ENCODE results near the gene ZNF148. TPM values are rescaled to one million over a fixed set of nuclear protein-coding genes. Genes with fewer than 3 reads are reported as not detected.

ZNF148 gene
- total RNA-seq, 1 donor from 2014 or later, result 57.6 TPM

DNA sequence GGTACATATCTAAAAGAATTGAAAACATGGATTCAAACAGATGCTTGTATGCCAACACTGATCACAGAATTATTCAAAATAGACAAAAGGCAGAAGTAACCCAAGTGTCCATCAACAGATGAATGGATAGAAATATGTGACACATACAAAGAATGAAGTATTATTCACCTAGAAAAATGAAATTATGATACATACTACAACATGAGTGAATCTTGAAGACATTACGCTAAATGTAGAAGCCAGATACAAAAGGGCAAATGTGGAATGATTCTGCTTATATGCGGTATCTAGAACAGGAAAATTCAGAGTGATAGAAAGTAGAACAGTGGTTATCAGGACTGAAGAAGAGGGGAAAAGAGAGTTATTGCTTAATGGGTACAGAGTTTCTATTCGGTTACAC, 136.4 kb downstream of the ZNF148 start:
- CTCF ChIA-PET, result interaction anchor here (0.6 kb wide), 1 partner anchor 14 kb away, joined by 3 read pairs; no protein-coding TSS in a partner anchor
- intact Hi-C loops (cut with micrococcal nuclease), result no loop called here
- ATAC-seq (ENCODE audit: low read depth), result no peak
- Mint-ChIP-seq H3K4me3 (no peak overlapping the region), H3K27me3 (no peaks in the 10 kb centered on the region), H3K27ac (no peak overlapping the region), H3K9me3 (no peaks in the 10 kb centered on the region), H3K4me1 (no peaks in the 10 kb centered on the region), H3K36me3 (ENCODE audit: low read depth) (peaks cover 50% of the 10 kb centered on the region)
- TF ChIP-seq, protein P1, sequence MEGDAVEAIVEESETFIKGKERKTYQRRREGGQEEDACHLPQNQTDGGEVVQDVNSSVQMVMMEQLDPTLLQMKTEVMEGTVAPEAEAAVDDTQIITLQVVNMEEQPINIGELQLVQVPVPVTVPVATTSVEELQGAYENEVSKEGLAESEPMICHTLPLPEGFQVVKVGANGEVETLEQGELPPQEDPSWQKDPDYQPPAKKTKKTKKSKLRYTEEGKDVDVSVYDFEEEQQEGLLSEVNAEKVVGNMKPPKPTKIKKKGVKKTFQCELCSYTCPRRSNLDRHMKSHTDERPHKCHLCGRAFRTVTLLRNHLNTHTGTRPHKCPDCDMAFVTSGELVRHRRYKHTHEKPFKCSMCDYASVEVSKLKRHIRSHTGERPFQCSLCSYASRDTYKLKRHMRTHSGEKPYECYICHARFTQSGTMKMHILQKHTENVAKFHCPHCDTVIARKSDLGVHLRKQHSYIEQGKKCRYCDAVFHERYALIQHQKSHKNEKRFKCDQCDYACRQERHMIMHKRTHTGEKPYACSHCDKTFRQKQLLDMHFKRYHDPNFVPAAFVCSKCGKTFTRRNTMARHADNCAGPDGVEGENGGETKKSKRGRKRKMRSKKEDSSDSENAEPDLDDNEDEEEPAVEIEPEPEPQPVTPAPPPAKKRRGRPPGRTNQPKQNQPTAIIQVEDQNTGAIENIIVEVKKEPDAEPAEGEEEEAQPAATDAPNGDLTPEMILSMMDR (IDR thresholded peaks at IDR 0.05), result no peak
- no peak for DNase-seq
- POLR2A ChIA-PET, result no interaction called here

DNA sequence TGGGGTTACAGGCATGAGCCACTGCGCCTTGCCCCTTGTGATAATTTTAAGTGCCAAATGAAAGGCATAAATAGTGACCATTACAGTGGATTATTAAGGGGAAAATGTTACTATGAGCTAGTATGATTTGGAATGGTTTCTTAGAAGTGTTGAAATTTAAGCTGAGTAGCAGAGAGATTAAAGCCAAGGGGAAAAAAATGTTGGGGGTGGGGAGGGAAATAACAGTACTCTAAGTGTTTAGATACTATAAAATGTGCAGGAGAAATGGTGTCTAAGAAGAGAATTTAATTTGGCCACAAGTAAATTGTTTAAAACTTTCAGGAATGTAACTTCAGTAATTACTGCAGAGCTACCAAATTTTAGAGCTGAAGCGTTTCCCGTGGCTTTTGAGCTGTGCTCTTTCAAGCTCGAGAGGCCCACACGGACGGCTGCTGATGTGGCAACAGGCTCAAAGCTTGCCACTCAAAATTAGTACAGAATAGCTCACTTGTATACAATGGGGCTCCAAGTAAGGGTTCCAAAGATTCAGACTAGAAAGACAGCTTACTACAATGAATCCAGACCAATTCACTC, 138.7 kb downstream of the ZNF148 start:
- ATAC-seq (ENCODE audit: low read depth) (no peak), DNase-seq (no peak)
- Mint-ChIP-seq H3K27me3 (no peaks in the 10 kb centered on the region), H3K9me3 (no peaks in the 10 kb centered on the region), H3K36me3 (ENCODE audit: low read depth) (peaks cover 59% of the 10 kb centered on the region), H3K27ac (no peak overlapping the region), H3K4me1 (no peaks in the 10 kb centered on the region), H3K4me3 (no peak overlapping the region)
- intact Hi-C loops (cut with micrococcal nuclease), result no loop called here
- ChIA-PET POLR2A (no interaction called here), CTCF (no interaction called here)
- TF ChIP-seq, protein P1 (IDR thresholded peaks at IDR 0.05), result no peak

DNA sequence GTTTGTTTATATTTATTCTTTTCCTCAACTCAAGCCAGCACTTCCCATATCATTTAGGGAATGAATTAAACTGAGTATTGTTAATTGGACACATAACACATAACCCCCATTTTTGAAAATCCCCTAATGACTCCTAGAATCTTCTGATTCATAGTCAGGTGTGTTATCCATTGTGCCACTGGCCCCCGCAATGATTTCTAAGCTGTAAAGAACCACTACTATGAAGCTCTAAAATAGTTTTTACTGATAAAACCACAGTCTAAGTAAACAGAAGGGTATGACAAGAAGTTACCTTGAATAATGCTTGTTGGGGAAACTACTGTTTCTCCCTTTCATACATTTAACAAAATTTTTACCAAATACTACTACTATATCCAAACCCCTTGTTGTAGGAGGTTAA, 140.3 kb downstream of the ZNF148 start:
- TF ChIP-seq, protein P1 (IDR thresholded peaks at IDR 0.05), result no peak
- no peaks in the 10 kb centered on the region for H3K27me3 Mint-ChIP-seq
- H3K27ac Mint-ChIP-seq, result no peak overlapping the region
- no peaks in the 10 kb centered on the region for H3K9me3 Mint-ChIP-seq
- intact Hi-C loops (cut with micrococcal nuclease), result no loop called here
- ChIA-PET POLR2A (no interaction called here), CTCF (no interaction called here)
- H3K4me3 Mint-ChIP-seq, result no peak overlapping the region
- ATAC-seq (ENCODE audit: low read depth) (no peak), DNase-seq (no peak)
- H3K4me1 Mint-ChIP-seq, result no peaks in the 10 kb centered on the region
- H3K36me3 Mint-ChIP-seq (ENCODE audit: low read depth), result peaks cover 63% of the 10 kb centered on the region

DNA sequence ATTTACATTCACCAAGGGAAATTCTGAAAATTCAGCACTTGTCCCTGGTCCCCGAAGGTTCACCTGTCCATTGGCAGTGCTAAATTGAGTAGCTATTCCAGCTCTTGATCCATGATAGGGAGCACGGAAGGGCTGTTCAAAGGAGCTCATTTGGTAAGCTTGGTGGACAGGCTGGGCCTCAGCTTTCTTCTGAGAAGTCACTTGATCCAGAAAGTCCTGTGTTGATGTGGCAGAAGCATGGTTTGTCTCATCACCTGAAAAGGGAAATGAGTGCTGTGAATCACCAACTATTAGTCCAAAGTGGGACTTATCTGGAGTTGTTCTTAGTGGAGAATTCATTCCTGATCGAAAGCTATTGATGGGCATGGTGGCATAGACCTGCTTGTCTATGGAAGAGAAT, 142.7 kb downstream of the ZNF148 start:
- Mint-ChIP-seq H3K27me3 (no peaks in the 10 kb centered on the region), H3K9me3 (no peaks in the 10 kb centered on the region), H3K27ac (no peak overlapping the region), H3K36me3 (ENCODE audit: low read depth) (peaks cover 62% of the 10 kb centered on the region), H3K4me3 (no peak overlapping the region), H3K4me1 (no peaks in the 10 kb centered on the region)
- CTCF ChIA-PET, result no interaction called here
- ATAC-seq (ENCODE audit: low read depth) (no peak), DNase-seq (no peak)
- TF ChIP-seq, protein P1 (IDR thresholded peaks at IDR 0.05), result no peak
- intact Hi-C loops (cut with micrococcal nuclease), result no loop called here
- POLR2A ChIA-PET, result no interaction called here

DNA sequence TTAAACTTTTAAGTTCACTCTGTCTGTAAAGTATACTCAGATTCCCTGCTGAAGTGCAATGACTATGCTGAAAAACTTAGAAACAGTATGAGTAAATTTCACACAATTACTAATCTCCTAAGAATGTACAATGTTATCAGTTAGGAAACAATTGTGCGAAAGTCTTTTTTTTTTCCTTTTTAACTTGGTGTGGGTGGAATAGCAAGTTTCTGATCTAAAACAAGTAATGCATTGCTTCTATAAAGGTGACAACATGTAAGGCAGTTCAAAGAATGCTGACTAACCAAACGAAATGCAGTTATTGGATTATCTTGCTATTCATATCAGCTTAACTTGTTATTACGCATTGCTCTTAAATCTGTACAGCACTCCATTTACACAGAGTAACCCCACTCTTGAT, 143.2 kb downstream of the ZNF148 start:
- Mint-ChIP-seq H3K4me1 (no peaks in the 10 kb centered on the region), H3K27me3 (no peaks in the 10 kb centered on the region), H3K36me3 (ENCODE audit: low read depth) (peaks cover 58% of the 10 kb centered on the region), H3K27ac (no peak overlapping the region), H3K4me3 (no peak overlapping the region), H3K9me3 (no peaks in the 10 kb centered on the region)
- intact Hi-C loops (cut with micrococcal nuclease), result no loop called here
- POLR2A ChIA-PET, result no interaction called here
- TF ChIP-seq, protein P1 (IDR thresholded peaks at IDR 0.05), result no peak
- DNase-seq, result no peak
- CTCF ChIA-PET, result no interaction called here
- no peak for ATAC-seq (ENCODE audit: low read depth)

Measured in activated B cell treated with CpG ODN at 0.5 μM for 24 hours (primary cell).